Measurements from ENCODE around the gene P2RX1. TPM values are rescaled to one million over a fixed set of nuclear protein-coding genes. Genes with fewer than 3 reads are reported as not detected.
A peak's percentile ranks its signal among the peaks of the same experiment; 100 is the strongest.

The P2RX1 gene
- total RNA-seq, 1 experiment from 2014 or later: not detected

GRCh38 chr17:3860939-3861700 lies 55.1 kb downstream of the P2RX1 start:
- Histone ChIP-seq H3K56ac (ENCODE audit: insufficient read length, low read depth, low read length) (no peak overlapping the region), H3K14ac (ENCODE audit: insufficient read depth, low read length) (no peak overlapping the region), H3K79me1 (ENCODE audit: insufficient read depth, low read depth, low read length, poor library complexity, severe bottlenecking) (no peaks in the 10 kb centered on the region), H3T11ph (ENCODE audit: low read length) (no peak overlapping the region), H2BK15ac (ENCODE audit: low read depth, low read length) (no peak overlapping the region), H3K18ac (ENCODE audit: insufficient read length, low read depth, low read length) (no peak overlapping the region), H2BK5ac (ENCODE audit: insufficient read length, low read length) (no peak overlapping the region), H3K27me3 (ENCODE audit: insufficient read depth, low read length) (no peaks in the 10 kb centered on the region), H4K8ac (replicated peaks; ENCODE audit: insufficient read length, low read depth, low read length) (no peak overlapping the region), H2AFZ (ENCODE audit: low read length) (no peak overlapping the region), H3K9ac (ENCODE audit: extremely low read depth, insufficient read length, low read length) (no peak overlapping the region), H3K23ac (ENCODE audit: insufficient read length, low read depth, low read length) (no peak overlapping the region), H4K20me1 (ENCODE audit: control insufficient read depth, insufficient read depth, insufficient read length) (no peaks in the 10 kb centered on the region), H2BK120ac (ENCODE audit: low read depth, low read length, poor library complexity, severe bottlenecking) (no peak overlapping the region), H2BK12ac (ENCODE audit: insufficient read length, low read depth, low read length) (no peak overlapping the region), H3K4me1 (ENCODE audit: insufficient read depth, low read length) (no peaks in the 10 kb centered on the region), H3K4me2 (ENCODE audit: insufficient read depth, insufficient read length, low read length) (no peak overlapping the region), H2BK20ac (ENCODE audit: low read depth, low read length, poor library complexity, severe bottlenecking) (no peak overlapping the region), H2AK5ac (ENCODE audit: insufficient read length, low read length) (no peak overlapping the region), H3K27ac (ENCODE audit: insufficient read length, low read depth, low read length) (no peak overlapping the region), H3K9me3 (ENCODE audit: control insufficient read depth, low read depth, low read length) (no peaks in the 10 kb centered on the region), H3K79me2 (ENCODE audit: insufficient read depth, low read length) (no peaks in the 10 kb centered on the region), H3K23me2 (ENCODE audit: insufficient read length, low read depth, low read length, poor library complexity, severe bottlenecking) (peaks cover 4% of the 10 kb centered on the region), H4K91ac (ENCODE audit: insufficient read length, low read depth, low read length) (no peak overlapping the region), H4K5ac (ENCODE audit: insufficient read length, low read depth, low read length) (no peak overlapping the region), H3K4ac (ENCODE audit: low read depth, low read length) (no peak overlapping the region)
- no peaks in the 10 kb centered on the region for H3K27me3 Mint-ChIP-seq (ENCODE audit: low read depth)
- H3K4me3 Mint-ChIP-seq: no peak overlapping the region
- no peaks in the 10 kb centered on the region; a peak in 1 of 4 replicates for H3K4me1 Mint-ChIP-seq
- no peaks in the 10 kb centered on the region for H3K9me3 Mint-ChIP-seq
- no peak for TF ChIP-seq CTCF (conservative IDR thresholded peaks at IDR 0.05)
- H3K27ac Mint-ChIP-seq: peak overlapping the region in 1 of 3 experiments; percentile 68; a peak in 2 of 7 replicates
- no peak for DNase-seq
- peaks cover 2 to 9% (median 3%) of the 10 kb centered on the region in 3 experiments; a peak in 3 of 7 replicates for H3K36me3 Mint-ChIP-seq (ENCODE audit: insufficient read depth in 1 of 3, low read depth in 3 of 3)
- no CpG with 5 or more reads among the region's 30 CpGs for WGBS (ENCODE audit: extremely low coverage, insufficient read length, low lambda C conversion rate)
